ENCODE results near the gene OTUD5. TPM values are rescaled to one million over a fixed set of nuclear protein-coding genes. Genes with fewer than 3 reads are reported as not detected.

The OTUD5 gene
- polyA plus RNA-seq, 3 donors from 2014 or later: 25.2 to 35.5 (median 26.7) TPM

DNA sequence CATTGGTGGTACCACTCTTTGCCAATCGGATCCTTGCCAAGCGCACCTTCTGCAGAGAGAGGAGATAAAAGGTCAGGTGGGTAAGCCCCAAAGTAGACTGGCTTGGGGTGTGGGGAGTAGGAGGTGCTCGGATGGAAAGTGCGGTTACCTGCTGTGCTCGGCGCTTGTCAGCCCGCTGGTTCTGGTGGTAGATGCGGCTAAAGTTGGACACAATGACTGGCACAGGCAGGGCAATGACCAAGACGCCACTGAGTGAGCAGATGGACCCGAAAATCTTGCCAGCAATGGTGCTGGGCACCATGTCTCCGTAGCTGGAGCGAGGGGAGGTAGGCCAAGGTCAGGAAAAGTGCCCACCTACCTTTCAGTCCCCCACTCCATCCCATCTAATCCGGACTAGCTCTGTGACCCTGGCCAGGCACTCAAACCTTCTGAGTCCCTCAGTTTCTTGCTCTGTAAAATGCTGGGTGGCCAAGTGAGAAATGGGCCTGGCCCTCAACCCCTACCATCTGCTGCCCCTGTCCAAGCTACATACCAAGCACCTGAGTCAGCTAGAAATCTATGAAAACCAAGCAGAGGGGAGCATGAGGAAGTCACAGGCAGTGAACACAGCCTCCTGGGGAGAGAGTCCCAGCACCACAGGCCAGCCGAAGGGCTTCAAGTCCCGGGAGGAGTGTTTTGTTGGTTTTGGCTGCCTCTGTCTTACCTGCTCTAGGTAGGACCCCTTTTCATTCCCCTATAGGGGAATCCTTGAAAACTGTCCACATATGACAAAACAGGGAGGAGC, 9.6 kb upstream of the OTUD5 start:
- no peak for DNase-seq
- no peaks in the 10 kb centered on the region for H3K36me3 Mint-ChIP-seq
- H3K27ac Mint-ChIP-seq: no peak overlapping the region
- H3K27me3 Mint-ChIP-seq (ENCODE audit: low read depth in 3 of 3): peaks cover 0 to 8% (median 3%) of the 10 kb centered on the region in 3 donors
- peaks cover 0 to 3% of the 10 kb centered on the region in 2 donors for H3K4me1 Mint-ChIP-seq
- H3K9me3 Mint-ChIP-seq: no peaks in the 10 kb centered on the region
- no peak overlapping the region for H3K4me3 Mint-ChIP-seq

DNA sequence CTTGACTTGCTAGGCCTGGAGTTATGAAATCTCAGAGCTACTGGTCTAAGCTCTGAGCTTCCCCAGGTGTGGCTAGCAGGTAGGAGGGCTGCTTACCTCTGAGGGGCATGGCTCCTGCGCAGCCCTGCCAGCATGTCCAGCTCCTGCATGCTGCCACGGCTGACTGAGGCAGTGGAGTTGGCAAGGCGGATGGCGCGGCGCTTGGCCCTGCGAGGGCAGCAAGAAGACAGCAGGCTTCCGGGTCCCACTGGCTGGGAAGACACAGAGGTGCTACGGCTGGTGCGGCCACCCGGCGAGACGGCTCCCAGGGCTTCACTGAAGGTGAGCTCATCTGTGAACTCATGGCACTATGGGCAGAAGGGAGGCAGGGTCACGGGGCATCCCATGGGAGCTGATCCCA, 8.6 kb upstream of the OTUD5 start:
- peaks cover 0 to 8% (median 3%) of the 10 kb centered on the region in 3 donors for H3K27me3 Mint-ChIP-seq (ENCODE audit: low read depth in 3 of 3)
- no peak overlapping the region for H3K27ac Mint-ChIP-seq
- H3K9me3 Mint-ChIP-seq: no peaks in the 10 kb centered on the region
- H3K4me3 Mint-ChIP-seq: no peak overlapping the region
- no peaks in the 10 kb centered on the region for H3K36me3 Mint-ChIP-seq
- H3K4me1 Mint-ChIP-seq: no peaks in the 10 kb centered on the region
- DNase-seq: no peak

DNA sequence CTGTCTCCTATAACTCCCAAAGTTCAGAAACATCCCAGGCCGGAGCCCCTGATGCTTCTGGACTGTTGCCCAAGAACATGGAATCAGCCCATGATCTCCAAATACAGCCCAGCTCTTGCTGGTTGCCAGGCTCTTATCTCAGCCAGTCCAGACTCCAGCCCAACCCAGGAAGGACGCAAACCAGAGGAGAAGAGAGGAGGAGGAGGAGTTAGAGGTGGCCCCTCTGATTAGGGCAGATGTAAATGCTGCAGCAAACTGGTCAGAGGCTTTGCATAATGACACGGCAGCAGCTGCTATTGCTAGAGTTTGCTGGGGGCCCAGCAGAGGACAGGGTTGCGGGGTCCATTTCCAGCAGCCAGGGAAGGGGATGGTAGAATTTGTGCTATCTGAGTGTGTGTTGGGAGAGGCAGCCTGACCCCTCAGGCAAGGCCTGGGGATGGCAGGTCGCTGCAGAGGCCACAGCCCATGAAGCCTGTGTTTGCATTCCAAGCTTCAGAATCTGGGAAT, 4.2 kb upstream of the OTUD5 start:
- no peak overlapping the region for H3K4me3 Mint-ChIP-seq
- peaks cover 19 to 25% (median 20%) of the 10 kb centered on the region in 3 donors for H3K27me3 Mint-ChIP-seq (ENCODE audit: low read depth in 3 of 3)
- H3K36me3 Mint-ChIP-seq: no peaks in the 10 kb centered on the region
- no peak overlapping the region for H3K27ac Mint-ChIP-seq
- H3K4me1 Mint-ChIP-seq: peaks cover 7 to 9% of the 10 kb centered on the region in 2 donors
- DNase-seq: no peak
- H3K9me3 Mint-ChIP-seq: peaks cover 0 to 1% (median 0%) of the 10 kb centered on the region in 6 donors

DNA sequence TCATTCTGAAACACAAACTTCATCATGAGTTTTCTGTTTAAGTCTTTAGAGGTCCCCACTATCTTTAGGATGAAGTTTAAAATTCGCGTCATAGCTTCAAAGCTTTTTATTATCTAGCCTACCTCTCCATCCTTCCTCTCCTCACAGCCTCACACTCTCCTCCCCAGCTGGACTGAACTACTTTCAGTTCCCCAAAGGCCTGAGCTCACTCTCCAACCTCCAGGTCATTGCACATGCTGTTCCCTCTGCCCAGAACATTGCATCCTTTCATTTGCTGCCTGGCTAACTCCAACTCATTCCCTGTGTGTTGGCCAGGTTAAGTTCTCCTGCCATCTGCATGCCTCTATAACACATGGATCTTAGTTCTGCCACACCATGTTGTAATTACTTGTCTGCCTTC, 2.9 kb upstream of the OTUD5 start:
- peaks cover 0 to 1% (median 0%) of the 10 kb centered on the region in 6 donors for H3K9me3 Mint-ChIP-seq
- no peaks in the 10 kb centered on the region for H3K36me3 Mint-ChIP-seq
- peaks cover 19 to 20% of the 10 kb centered on the region in 2 donors for H3K4me1 Mint-ChIP-seq
- peak overlapping the region in 4 of 5 donors; percentile 3 to 60 (median 38) for H3K4me3 Mint-ChIP-seq
- peak overlapping the region; percentile 5 to 100 (median 68) for H3K27ac Mint-ChIP-seq
- DNase-seq: no peak
- peaks cover 21 to 25% (median 22%) of the 10 kb centered on the region in 3 donors for H3K27me3 Mint-ChIP-seq (ENCODE audit: low read depth in 3 of 3)

DNA sequence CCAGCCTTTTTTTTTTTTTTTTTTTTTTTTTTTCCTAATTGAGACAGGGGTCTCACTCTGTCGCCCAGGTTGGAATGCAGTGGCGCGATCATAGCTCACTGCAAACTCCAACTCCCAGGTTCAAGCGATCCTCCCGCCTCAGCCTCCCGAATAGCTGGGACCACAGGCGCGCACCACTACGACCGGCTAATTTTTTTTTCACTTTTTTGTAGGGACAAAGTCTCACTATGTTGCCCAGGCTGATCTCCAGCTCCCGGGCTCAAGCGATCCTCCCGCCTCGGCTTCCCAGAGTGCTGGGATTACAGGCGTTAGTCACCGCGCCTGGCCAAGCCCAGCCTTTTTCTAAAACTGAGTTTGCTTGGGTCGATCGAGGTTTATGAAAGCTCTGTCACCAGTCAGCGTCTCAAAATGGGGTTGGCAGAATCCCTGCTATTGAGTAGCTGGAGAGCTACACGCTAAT, 1.3 kb upstream of the OTUD5 start:
- H3K9me3 Mint-ChIP-seq: peaks cover 0 to 1% (median 0%) of the 10 kb centered on the region in 6 donors
- H3K27ac Mint-ChIP-seq: peak overlapping the region; percentile 99 to 100 (median 100)
- H3K4me3 Mint-ChIP-seq: peak overlapping the region; percentile 93 to 100 (median 99)
- peaks cover 34 to 36% of the 10 kb centered on the region in 2 donors for H3K4me1 Mint-ChIP-seq
- H3K36me3 Mint-ChIP-seq: no peaks in the 10 kb centered on the region
- peaks cover 21 to 25% (median 22%) of the 10 kb centered on the region in 3 donors for H3K27me3 Mint-ChIP-seq (ENCODE audit: low read depth in 3 of 3)
- no peak for DNase-seq

DNA sequence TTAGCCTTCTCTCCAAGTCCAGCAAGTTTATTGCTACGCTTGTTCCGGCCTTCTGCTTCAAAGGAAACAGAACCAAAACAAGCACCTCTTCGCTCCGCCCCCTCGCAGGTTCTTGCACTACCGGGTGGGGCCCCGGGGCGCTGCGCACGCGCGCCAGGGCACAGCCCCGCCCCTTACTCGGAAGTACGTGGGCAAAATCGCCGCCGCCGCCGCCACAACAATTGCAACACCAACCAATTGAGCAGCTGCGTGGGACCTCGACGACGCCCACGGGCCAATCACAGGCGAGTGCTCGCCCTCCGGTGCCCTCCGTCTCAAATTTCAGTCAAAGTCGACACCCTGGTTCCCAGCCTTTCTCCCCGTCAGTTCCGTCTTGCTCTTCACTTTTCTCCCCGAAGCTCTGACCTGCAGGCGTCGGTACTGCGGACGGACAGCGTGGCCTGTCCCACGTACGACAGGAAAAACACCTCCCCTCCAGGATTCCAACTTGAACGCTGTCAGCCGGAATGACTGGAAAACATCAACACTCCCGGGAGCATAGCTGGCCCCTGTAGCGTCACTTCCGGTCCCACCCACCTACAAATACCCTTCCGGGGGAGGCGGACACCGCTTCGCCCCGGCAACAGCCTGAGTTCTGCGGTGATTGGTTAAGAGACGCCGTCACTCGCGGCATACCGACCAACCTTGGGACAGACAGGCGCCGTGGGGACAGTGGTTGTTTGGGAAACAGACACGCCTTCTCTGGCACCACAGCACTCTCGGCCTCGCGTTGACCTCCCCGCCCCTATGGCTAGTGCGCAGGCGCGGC, 624 bp upstream of the OTUD5 start:
- Mint-ChIP-seq H3K36me3 (no peaks in the 10 kb centered on the region), H3K4me3 (peak overlapping the region; percentile 93 to 100 (median 99)), H3K4me1 (peaks cover 41 to 42% of the 10 kb centered on the region in 2 donors), H3K27ac (peak overlapping the region; percentile 99 to 100 (median 100)), H3K27me3 (ENCODE audit: low read depth in 3 of 3) (peaks cover 21 to 26% (median 25%) of the 10 kb centered on the region in 3 donors), H3K9me3 (peaks cover 0 to 1% (median 0%) of the 10 kb centered on the region in 6 donors)
- peak; percentile 93 to 96 (median 95) for DNase-seq

DNA sequence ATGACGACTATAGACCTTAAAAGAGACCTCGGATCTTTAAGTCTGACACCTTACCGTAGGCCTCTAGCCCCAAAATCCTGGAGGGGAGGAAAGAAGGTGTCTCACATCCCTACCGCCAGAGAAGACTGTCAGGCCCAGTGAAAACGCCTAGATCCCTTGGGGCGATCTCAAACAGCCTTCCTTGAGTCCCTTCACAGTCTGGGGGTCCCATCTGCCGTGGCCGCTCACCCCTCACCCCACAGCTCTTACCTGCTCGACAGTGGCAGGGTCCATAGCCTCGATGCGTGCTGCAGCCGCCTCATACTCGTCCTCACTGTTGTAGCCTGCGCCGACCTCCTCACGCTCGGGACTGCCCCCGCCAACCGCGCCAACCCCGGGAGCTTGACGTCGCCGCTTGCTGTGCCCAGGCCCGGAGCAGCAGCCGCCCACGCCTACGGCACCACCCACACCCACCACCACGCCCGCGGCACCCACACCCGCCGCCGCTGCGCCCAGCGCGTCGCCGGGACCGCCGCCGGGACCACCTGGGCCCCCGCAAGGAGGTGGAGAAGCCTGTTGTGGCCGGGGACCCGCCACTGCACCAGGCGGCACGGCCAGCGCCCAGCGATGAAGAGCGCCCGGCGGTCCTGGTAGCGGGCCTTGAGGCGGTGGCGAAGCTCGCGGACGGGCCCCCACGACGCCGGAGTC, 536 bp downstream of the OTUD5 start:
- peak; percentile 65 to 71 (median 65) for DNase-seq
- Mint-ChIP-seq H3K27me3 (ENCODE audit: low read depth in 3 of 3) (peaks cover 21 to 25% (median 21%) of the 10 kb centered on the region in 3 donors), H3K9me3 (peaks cover 0 to 1% (median 0%) of the 10 kb centered on the region in 6 donors), H3K27ac (peak overlapping the region; percentile 76 to 94 (median 90)), H3K4me3 (peak overlapping the region; percentile 79 to 85 (median 83)), H3K36me3 (no peaks in the 10 kb centered on the region), H3K4me1 (peaks cover 51 to 54% of the 10 kb centered on the region in 2 donors)

DNA sequence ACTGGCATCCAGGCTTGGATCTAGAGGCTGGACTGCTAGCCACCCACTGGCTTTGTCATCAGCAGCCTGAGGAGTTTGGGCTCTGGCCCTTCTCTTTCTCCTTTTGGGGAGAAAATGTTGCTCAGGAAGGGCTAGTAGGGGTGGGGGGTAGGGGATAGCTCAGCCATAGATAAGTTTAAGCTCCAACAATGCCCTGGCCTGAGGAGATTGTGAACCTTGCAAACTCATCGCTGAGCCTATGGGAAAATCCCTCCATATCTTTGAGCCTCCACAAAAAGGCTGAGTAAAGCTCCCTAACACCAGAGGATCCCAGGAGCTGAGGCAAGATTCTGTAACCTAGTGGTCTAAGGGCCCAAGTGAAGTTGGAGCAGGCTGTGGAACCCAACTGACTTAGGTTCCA, 8.8 kb downstream of the OTUD5 start:
- Mint-ChIP-seq H3K27me3 (ENCODE audit: low read depth in 3 of 3) (peaks cover 0 to 9% (median 6%) of the 10 kb centered on the region in 3 donors), H3K9me3 (no peaks in the 10 kb centered on the region), H3K27ac (peak overlapping the region in 1 of 6 donors; percentile 26), H3K4me3 (no peak overlapping the region), H3K4me1 (peaks cover 37 to 42% of the 10 kb centered on the region in 2 donors), H3K36me3 (peaks cover 0 to 4% (median 0%) of the 10 kb centered on the region in 3 donors)
- no peak for DNase-seq

DNA sequence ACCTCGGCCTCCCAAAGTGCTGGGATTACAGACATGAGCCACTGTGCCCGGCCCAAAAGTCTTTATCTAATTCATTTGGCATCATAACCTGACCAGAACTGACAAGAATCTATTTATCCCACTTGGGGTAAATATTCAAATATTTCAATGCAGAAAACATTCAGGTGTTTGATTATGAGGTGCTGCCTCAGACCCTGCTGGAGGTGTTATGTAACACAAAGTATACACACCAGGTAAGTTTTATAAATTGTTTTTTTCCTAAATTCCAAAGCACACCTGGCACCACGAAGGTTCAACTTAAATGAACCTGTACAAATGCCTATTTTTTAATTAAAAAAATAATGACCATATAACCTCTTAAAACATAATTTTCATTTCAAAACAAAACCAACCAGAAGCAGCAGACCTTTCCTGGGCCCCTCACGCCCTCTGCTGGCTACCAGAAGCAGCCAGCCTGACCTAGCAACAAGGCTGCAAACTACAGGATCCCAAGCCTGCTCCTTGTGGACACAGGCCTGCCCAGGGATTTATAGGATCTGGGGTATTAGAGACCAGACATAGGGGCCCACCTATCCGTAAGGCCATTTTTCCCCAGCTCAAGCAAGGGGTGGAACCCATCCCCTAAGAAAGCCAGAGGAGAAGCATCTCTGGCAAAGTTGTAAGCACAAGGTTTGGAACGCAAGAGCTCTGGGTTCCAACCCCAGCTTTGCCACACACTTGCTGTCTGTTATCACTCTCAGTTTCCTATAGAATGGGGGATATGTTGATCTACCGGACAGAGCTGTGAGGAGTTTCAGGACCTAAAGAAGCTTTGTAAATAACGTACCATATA, 11.7 kb downstream of the OTUD5 start:
- peak; percentile 42 to 62 (median 61) for DNase-seq
- H3K4me1 Mint-ChIP-seq: peaks cover 45 to 50% of the 10 kb centered on the region in 2 donors
- H3K9me3 Mint-ChIP-seq: no peaks in the 10 kb centered on the region
- peaks cover 0 to 10% (median 6%) of the 10 kb centered on the region in 3 donors for H3K27me3 Mint-ChIP-seq (ENCODE audit: low read depth in 3 of 3)
- H3K27ac Mint-ChIP-seq: peak overlapping the region; percentile 30 to 69 (median 44)
- peaks cover 0 to 6% (median 4%) of the 10 kb centered on the region in 3 donors for H3K36me3 Mint-ChIP-seq
- no peak overlapping the region for H3K4me3 Mint-ChIP-seq

DNA sequence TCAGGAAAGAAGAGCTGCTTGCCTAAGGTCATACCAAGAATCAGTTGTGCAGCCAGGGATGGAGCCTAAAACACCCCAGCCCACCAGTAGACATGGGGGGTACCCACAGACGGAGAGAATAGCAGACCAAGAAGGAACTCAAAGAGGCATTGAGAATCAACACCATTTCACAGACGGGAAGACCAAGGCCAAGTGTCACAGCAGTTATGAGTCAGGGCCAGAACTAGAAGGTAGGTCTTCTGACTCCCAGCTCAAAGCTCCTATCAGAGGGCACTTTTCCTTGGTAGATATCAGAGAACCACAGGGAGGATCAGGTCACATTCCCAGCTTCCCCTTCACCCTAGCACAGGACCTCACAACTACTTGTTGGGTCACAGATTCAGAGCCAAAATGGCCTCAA, 14.5 kb downstream of the OTUD5 start:
- no peaks in the 10 kb centered on the region for H3K9me3 Mint-ChIP-seq
- peaks cover 67 to 72% of the 10 kb centered on the region in 2 donors for H3K4me1 Mint-ChIP-seq
- peak overlapping the region in 1 of 5 donors; percentile 79 for H3K4me3 Mint-ChIP-seq
- peak overlapping the region; percentile 8 to 88 (median 85) for H3K27ac Mint-ChIP-seq
- H3K27me3 Mint-ChIP-seq (ENCODE audit: low read depth in 3 of 3): peaks cover 6 to 10% (median 9%) of the 10 kb centered on the region in 3 donors
- peaks cover 0 to 6% (median 0%) of the 10 kb centered on the region in 3 donors for H3K36me3 Mint-ChIP-seq
- no peak for DNase-seq

DNA sequence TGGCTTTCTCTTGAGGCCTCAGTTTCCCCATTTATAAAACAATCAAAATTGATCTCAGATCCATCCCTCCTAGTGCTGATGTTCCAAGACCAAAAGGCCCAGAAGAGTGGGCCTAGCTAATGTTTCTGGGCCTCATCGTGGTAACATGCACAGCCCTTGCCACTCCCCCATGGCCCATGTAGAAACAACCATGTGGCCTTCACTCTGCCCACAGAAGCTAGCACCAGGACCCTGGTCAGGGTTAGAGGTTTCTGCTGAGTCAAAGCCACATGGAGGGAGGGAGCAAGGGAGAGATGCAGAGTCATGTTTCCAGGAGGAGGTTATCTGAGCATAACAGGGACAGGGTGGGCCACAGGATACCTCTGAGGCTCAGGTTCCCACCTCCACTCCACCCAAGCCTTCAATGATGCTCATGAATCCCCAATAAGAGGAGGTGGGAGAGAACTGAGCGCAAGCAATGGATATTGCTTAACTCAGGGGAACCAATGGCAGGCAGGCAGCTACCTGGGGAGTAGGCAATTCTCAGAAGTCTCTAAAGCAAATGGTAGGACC, 16.9 kb downstream of the OTUD5 start:
- Mint-ChIP-seq H3K27ac (peak overlapping the region; percentile 81 to 99 (median 94)), H3K4me1 (peaks cover 81 to 89% of the 10 kb centered on the region in 2 donors), H3K9me3 (no peaks in the 10 kb centered on the region), H3K36me3 (peaks cover 0 to 8% (median under 1%) of the 10 kb centered on the region in 3 donors), H3K4me3 (peak overlapping the region; percentile 75 to 91 (median 82)), H3K27me3 (ENCODE audit: low read depth in 3 of 3) (peaks cover 11 to 15% (median 12%) of the 10 kb centered on the region in 3 donors)
- DNase-seq: peak in 1 of 3 donors; percentile 26
